Ishikawa (cell line): ENCODE data around the gene PRKN.

Experiments
- CEBPB ChIP-seq: IDR thresholded peaks from 2 replicates; pipeline ENCODE4 v1.6.1; 2012
- CREB1 ChIP-seq: IDR thresholded peaks from 2 replicates; pipeline ENCODE4 v1.6.1; 2012; ENCODE audit warnings: low read depth
- EGR1 ChIP-seq: IDR thresholded peaks from 2 replicates; pipeline ENCODE4 v1.6.1; 2012
- EP300 ChIP-seq: IDR thresholded peaks from 2 replicates; pipeline ENCODE4 v1.6.1; 2012; ENCODE audit warnings: borderline replicate concordance
- FOXM1 ChIP-seq: IDR thresholded peaks from 2 replicates; pipeline ENCODE4 v1.6.1; 2012; ENCODE audit warnings: low read depth, borderline replicate concordance
- NFIC ChIP-seq: IDR thresholded peaks from 2 replicates; pipeline ENCODE4 v1.6.1; 2012
- RAD21 ChIP-seq: IDR thresholded peaks from 2 replicates; pipeline ENCODE4 v1.6.1; 2012; ENCODE audit warnings: low read depth
- TAF1 ChIP-seq: IDR thresholded peaks from 2 replicates; pipeline ENCODE4 v1.6.1; 2012; ENCODE audit warnings: low read depth, mild to moderate bottlenecking
- TCF12 ChIP-seq: IDR thresholded peaks from 2 replicates; pipeline ENCODE4 v1.6.1; 2012; ENCODE audit warnings: low read depth
- TEAD4 ChIP-seq: IDR thresholded peaks from 2 replicates; pipeline ENCODE4 v1.6.1; 2012
- YY1 ChIP-seq: IDR thresholded peaks from 2 replicates; pipeline ENCODE4 v1.6.1; 2012; ENCODE audit warnings: low read depth
- ZBTB7A ChIP-seq: IDR thresholded peaks from 2 replicates; pipeline ENCODE4 v1.6.1; 2012; ENCODE audit warnings: low read depth
- TF ChIP-seq, protein P1 (sequence below): IDR thresholded peaks from 2 replicates; pipeline ENCODE4 v1.6.1; 2012
- TF ChIP-seq, protein P2 (sequence below): IDR thresholded peaks from 2 replicates; pipeline ENCODE4 v1.6.1; 2012; ENCODE audit warnings: low read depth, mild to moderate bottlenecking
- TF ChIP-seq, protein P3 (sequence below): IDR thresholded peaks from 2 replicates; pipeline ENCODE4 v1.6.1; 2012

The PRKN gene

DNA sequence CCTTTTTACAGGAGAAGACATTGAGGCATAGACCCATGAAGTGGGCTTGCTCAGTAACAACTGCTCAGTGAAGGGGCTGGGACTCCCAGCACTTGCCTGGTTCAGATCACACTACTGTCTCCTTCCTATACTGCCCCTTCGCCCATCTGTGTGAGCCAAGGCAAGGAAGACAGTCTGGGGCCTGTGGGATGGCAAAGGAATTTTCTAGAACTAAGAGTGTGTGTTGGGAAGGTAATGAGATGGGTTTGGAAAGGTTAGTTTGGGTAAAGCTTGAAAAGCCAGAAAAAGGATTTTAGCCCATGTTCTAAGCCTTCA is 1240.4 kb downstream of the PRKN start:
- TF ChIP-seq, protein P1, sequence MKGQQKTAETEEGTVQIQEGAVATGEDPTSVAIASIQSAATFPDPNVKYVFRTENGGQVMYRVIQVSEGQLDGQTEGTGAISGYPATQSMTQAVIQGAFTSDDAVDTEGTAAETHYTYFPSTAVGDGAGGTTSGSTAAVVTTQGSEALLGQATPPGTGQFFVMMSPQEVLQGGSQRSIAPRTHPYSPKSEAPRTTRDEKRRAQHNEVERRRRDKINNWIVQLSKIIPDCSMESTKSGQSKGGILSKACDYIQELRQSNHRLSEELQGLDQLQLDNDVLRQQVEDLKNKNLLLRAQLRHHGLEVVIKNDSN: no peak
- TF ChIP-seq, protein P2, sequence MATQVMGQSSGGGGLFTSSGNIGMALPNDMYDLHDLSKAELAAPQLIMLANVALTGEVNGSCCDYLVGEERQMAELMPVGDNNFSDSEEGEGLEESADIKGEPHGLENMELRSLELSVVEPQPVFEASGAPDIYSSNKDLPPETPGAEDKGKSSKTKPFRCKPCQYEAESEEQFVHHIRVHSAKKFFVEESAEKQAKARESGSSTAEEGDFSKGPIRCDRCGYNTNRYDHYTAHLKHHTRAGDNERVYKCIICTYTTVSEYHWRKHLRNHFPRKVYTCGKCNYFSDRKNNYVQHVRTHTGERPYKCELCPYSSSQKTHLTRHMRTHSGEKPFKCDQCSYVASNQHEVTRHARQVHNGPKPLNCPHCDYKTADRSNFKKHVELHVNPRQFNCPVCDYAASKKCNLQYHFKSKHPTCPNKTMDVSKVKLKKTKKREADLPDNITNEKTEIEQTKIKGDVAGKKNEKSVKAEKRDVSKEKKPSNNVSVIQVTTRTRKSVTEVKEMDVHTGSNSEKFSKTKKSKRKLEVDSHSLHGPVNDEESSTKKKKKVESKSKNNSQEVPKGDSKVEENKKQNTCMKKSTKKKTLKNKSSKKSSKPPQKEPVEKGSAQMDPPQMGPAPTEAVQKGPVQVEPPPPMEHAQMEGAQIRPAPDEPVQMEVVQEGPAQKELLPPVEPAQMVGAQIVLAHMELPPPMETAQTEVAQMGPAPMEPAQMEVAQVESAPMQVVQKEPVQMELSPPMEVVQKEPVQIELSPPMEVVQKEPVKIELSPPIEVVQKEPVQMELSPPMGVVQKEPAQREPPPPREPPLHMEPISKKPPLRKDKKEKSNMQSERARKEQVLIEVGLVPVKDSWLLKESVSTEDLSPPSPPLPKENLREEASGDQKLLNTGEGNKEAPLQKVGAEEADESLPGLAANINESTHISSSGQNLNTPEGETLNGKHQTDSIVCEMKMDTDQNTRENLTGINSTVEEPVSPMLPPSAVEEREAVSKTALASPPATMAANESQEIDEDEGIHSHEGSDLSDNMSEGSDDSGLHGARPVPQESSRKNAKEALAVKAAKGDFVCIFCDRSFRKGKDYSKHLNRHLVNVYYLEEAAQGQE: no peak
- no peak for TF ChIP-seq EP300
- no peak for TF ChIP-seq FOXM1
- no peak for TF ChIP-seq YY1
- no peak for TF ChIP-seq TCF12
- no peak for TF ChIP-seq CREB1
- TF ChIP-seq, protein P3, sequence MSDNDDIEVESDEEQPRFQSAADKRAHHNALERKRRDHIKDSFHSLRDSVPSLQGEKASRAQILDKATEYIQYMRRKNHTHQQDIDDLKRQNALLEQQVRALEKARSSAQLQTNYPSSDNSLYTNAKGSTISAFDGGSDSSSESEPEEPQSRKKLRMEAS: no peak
- TF ChIP-seq TEAD4: no peak
- no peak for TF ChIP-seq EGR1
- TF ChIP-seq CEBPB: no peak
- TF ChIP-seq RAD21: no peak
- no peak for TF ChIP-seq NFIC
- no peak for TF ChIP-seq TAF1
- no peak for TF ChIP-seq ZBTB7A

DNA sequence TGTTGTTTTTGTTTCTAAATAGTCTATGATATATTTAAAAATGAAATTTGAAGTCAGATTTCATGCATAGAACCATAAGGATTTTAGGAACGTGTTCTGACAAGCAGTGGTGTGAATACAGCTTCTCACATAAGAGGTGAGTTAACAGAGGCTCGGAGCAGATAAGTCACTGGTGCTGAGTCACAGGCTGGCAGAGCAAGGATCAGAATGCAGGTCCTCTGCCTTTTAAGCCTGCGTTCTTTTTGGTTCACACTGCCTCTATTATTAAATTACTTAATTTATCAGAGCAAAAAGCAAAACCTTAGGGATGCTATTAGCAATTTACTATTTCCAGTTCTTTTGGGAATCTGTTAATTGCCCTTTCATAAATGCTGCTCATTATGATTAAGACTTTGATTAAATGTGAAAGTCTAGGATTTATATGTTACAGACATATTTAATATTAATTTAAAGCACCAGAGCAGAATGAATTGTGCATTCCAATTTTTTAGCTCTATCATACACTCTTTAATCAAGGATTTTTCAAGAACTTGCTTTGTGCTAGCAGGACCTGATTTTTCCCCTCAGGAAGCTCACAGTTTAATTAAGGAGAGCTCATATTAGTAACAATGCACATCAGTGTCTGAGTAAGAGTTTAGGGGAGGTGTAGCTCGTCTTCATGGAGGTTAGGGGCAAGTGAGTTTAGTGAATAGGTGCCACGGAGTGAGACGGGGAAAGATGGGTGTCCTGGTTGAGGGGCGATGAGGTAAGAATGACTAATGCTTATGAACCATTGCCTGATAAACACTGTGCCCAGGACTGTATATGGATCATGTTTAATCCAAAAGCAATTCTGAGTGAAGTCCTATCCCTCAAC is 1241.0 kb downstream of the PRKN start:
- TF ChIP-seq NFIC (no peak), CEBPB (no peak), EGR1 (no peak), TEAD4 (no peak), EP300 (no peak), FOXM1 (no peak), ZBTB7A (no peak), RAD21 (no peak)

DNA sequence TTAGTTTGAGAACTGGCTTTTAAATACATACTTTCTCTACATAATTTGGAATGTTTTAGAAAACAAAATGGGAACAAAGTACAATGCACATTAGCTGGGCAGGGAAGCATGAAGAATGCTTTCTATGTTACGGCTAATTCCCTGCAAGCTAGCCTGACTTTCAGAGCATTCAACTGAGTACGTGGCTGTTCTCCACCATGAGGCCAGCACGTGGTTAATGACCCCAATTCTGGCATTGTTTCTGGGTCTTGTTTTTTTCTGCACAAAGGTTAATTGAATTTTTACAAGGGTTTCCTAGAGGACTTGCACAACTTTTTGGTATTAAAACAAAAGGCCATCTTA is 1245.1 kb downstream of the PRKN start:
- TF ChIP-seq TEAD4: peak; percentile 55; the same call in 1 of the 2 replicates
- TF ChIP-seq, protein P2: no peak
- TF ChIP-seq ZBTB7A: no peak
- no peak for TF ChIP-seq EGR1
- TF ChIP-seq TCF12: peak; percentile 62
- TF ChIP-seq, protein P1: peak; percentile 59
- TF ChIP-seq NFIC: peak; percentile 46; the same call in 1 of the 2 replicates
- TF ChIP-seq RAD21: no peak
- peak; percentile 61 for TF ChIP-seq CEBPB
- TF ChIP-seq CREB1: no peak
- TF ChIP-seq TAF1: no peak
- TF ChIP-seq, protein P3: peak; percentile 95
- no peak for TF ChIP-seq YY1
- peak; percentile 67 for TF ChIP-seq EP300
- TF ChIP-seq FOXM1: 0 out of 2 replicates have a peak, but pooled peaks have one; percentile 22

DNA sequence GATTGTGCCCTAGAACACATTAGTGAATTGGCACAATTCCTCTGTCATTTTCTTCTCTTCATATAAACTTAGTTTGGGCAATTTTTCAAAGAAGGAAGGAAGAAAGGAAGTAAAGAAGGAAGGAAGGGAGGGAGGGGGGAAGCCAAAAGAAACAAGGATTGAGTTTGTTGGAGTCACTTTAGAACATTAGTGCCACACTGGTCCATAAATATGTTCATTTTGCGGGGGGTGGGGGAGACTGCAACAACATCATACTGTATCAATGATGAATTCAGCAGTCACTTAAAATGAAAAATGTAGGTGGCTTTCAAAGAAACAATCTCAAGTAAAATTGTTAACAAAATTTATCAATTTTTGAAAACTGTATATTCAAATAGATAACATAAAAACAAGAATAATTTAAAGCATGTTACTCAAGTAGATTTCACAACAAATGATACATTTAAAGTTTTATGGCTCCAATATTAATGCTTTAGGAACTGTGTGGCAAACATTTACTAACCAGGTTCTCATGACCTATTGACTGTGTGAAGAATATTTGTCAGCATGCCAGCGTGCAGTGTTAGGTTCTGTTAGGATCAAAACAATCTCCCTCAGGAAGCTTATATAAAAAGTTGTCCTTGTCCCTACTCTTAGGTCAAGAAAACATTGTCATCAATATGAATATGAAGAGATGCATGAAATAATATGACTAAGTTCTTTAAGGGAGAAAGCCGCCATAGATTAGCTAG is 1245.6 kb downstream of the PRKN start:
- TF ChIP-seq, protein P3: no peak
- TF ChIP-seq, protein P1: no peak
- TF ChIP-seq CEBPB (no peak), RAD21 (no peak), TEAD4 (no peak), EP300 (no peak), ZBTB7A (no peak), NFIC (no peak), TAF1 (no peak), EGR1 (no peak), YY1 (no peak), FOXM1 (no peak), TCF12 (no peak), CREB1 (no peak)
- TF ChIP-seq, protein P2: no peak
